GM10266 (cell line): ENCODE data around the gene DOC2A.
"Not testable (repeated sequence)": the region's sequence is repeated elsewhere in the genome, so short reads cannot be mapped to it uniquely, and the experiment has no call there.

Experiments
- DNase-seq: peaks from one replicate; pipeline ENCODE4 v3.0.0; 2012; ENCODE audit errors: extremely low spot score
- TF ChIP-seq, protein P1 (sequence below): IDR thresholded peaks from 2 replicates; pipeline ENCODE4 v1.5.1; 2012; ENCODE audit warnings: mild to moderate bottlenecking, low read depth; ENCODE audit not compliant: control insufficient read depth, insufficient read depth; ENCODE audit errors: missing control alignments

Gene DOC2A

DNA sequence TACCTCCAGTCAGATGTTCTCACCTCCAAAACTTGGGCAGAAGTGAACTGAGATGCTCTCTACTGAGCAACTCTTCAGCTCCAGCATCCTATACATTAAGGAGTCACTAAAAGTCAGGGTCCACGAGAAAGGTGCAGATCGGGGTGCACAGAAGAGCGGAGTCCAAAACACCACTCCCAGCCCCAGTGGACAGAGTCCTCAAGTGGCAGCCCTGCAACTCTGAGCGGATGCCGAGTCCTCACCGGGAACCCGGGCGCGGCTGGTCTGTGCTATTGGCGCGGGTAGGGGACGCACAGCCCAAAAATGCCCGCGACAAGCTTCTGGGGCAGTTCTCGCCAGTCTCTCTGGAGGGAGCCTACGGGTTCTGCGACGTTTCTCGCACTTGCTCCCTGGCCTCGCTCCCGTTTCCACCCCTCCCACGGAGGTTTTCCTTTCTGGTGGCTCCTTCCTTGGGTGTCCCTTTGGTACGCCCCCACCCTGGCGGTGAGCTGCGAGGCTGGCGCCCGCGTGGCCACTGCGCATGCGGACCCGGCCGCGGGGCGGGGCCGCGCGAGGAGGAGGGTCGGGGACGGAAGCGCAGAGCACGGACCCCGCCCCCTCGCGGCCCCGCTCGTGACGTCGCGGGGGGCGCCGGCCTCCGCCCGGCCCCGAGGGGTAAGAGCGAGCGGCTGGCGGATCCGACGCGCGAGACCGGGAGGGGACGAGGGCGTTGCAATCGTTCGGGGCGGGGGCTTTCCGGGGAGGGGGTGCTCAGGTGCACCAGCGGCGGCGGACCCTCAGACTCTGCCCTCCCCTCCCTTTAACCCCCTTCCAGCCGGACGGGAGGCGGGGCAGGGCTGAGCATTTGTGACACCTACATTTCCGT is 49.1 kb downstream of the DOC2A start, which contains the start of gene TMEM219:
Gene TMEM219 (plus strand): TSS at position 601 of the 865 bp plus-strand sequence. CDS start 1,065 bp downstream, outside the sequence.
- peak; percentile 98 for DNase-seq
- TF ChIP-seq, protein P1, sequence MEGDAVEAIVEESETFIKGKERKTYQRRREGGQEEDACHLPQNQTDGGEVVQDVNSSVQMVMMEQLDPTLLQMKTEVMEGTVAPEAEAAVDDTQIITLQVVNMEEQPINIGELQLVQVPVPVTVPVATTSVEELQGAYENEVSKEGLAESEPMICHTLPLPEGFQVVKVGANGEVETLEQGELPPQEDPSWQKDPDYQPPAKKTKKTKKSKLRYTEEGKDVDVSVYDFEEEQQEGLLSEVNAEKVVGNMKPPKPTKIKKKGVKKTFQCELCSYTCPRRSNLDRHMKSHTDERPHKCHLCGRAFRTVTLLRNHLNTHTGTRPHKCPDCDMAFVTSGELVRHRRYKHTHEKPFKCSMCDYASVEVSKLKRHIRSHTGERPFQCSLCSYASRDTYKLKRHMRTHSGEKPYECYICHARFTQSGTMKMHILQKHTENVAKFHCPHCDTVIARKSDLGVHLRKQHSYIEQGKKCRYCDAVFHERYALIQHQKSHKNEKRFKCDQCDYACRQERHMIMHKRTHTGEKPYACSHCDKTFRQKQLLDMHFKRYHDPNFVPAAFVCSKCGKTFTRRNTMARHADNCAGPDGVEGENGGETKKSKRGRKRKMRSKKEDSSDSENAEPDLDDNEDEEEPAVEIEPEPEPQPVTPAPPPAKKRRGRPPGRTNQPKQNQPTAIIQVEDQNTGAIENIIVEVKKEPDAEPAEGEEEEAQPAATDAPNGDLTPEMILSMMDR: no peak

DNA sequence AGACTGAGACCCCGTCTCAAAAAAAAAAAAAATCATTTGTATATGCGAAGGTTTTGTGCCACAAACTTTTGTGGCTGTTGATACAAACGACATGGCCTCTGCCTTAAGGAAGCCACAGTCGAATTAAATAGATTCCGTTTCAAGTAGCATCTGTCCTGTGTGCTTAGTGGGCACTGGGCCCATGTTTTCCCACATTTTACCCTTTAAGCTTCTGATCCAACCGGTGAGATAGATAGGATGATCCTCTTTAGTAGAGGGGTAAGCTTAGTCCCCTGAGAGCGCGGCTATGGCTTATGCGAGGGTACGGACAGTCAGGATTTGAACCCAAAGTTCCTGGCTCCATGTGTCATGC is 49.7 kb downstream of the DOC2A start:
- DNase-seq: no peak
- TF ChIP-seq, protein P1: no peak

DNA sequence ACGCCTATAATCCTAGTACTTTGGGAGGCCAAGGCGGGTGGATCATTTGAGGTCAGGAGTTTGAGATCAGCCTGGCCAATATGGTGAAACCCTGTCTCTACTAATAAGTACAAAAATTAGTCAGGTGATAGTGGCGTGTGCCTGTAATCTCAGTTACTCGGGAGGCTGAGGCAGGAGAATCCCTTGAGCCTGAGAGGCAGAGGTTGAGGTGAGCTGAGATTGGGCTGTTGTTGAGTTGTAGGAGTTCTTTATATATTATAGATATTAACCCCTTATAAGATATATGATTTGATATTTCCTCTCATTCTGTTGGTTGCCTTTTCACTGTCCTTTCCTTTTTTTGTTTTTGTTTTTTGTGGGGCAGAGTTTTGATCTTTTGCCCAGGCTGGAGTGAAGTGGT is 51.0 kb downstream of the DOC2A start:
- DNase-seq: not testable (repeated sequence)

DNA sequence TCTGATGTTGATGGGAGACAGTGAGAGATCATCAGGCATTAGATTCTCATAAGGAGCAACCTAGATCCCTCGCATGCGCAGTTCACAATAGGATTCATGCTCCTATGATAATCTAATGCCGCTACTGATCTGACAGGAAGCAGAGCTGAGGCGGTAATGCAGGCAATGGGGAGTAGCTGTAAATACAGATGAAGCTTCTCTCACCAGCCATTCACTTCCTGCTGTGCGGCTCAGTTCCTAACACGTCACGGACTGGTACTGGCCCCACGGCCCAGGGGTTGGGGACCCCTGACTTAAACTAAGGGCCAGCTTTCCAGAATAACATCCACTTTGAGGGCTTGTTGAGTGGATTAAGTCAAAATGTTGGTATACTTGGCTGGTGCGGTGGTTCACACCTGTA is 51.5 kb downstream of the DOC2A start:
- no peak for DNase-seq
- TF ChIP-seq, protein P1: no peak

DNA sequence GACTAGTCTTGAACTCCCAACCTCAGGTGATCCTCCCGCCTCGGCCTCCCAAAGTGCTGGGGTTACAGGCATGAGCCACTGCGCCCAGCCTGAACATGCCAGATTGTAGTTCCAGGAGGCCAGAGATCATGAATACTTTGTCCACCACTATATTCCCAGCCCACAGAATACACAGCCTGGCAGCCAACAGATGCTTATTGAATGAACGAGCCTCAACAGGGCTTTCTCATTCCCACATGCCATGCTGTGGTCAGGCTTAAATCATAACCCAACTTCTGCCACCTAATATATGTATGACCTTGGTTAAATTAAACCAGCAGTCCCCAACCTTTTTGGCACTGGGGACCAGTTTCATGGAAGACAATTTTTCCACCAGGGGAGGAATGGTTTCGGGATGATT is 52.1 kb downstream of the DOC2A start:
- TF ChIP-seq, protein P1: no peak
- DNase-seq: no peak
